Endodermal cell (in vitro differentiated cells): ENCODE data around the gene FMNL2. TPM values are rescaled to one million over a fixed set of nuclear protein-coding genes. Genes with fewer than 3 reads are reported as not detected.
A peak's percentile ranks its signal among the peaks of the same experiment; 100 is the strongest.

ENCODE experiments used
- DNase-seq: peaks from one replicate; pipeline ENCODE4 v3.0.0-alpha.2; 2017
- H3K27ac ChIP-seq: 2 replicates; pipeline ENCODE4 v1.5.1; 2013; ENCODE audit warnings: mild to moderate bottlenecking, low read depth, low read length, moderate library complexity
- H3K27me3 ChIP-seq: 2 replicates; pipeline ENCODE4 v1.6.1; 2013; ENCODE audit warnings: mild to moderate bottlenecking, low read length, moderate library complexity; ENCODE audit not compliant: insufficient read depth, control insufficient read depth, poor library complexity, severe bottlenecking
- H3K36me3 ChIP-seq: 2 replicates; pipeline ENCODE4 v1.7.0; 2013; ENCODE audit warnings: mild to moderate bottlenecking, low read length, moderate library complexity; ENCODE audit not compliant: control insufficient read depth, insufficient read depth
- H3K4me1 ChIP-seq: one replicate; pipeline ENCODE4 v1.7.0; 2013; ENCODE audit warnings: low read length; ENCODE audit not compliant: control insufficient read depth, insufficient read depth
- H3K4me3 ChIP-seq: 2 replicates; pipeline ENCODE4 v1.5.1; 2013; ENCODE audit warnings: mild to moderate bottlenecking, low read length, moderate library complexity
- H3K9ac ChIP-seq: 2 replicates; pipeline ENCODE4 v1.6.1; 2013; ENCODE audit warnings: mild to moderate bottlenecking, low read length, moderate library complexity; ENCODE audit not compliant: poor library complexity, severe bottlenecking; ENCODE audit errors: extremely low read depth
- H3K9me3 ChIP-seq: 2 replicates; pipeline ENCODE4 v1.6.1; 2013; ENCODE audit warnings: mild to moderate bottlenecking, low read length, moderate library complexity; ENCODE audit not compliant: control insufficient read depth
- H3K27ac Mint-ChIP-seq: 2 replicates; pipeline ENCODE4 v1.8.0; 2020; ENCODE audit warnings: mixed read lengths
- H3K27me3 Mint-ChIP-seq: 2 replicates; pipeline ENCODE4 v1.8.0; 2021; ENCODE audit warnings: mild to moderate bottlenecking, mixed read lengths; ENCODE audit not compliant: insufficient read depth
- H3K36me3 Mint-ChIP-seq: 2 replicates; pipeline ENCODE4 v1.8.0; 2020; ENCODE audit warnings: low read depth, mixed read lengths
- H3K4me1 Mint-ChIP-seq: 2 replicates; pipeline ENCODE4 v1.8.0; 2020; ENCODE audit warnings: mixed read lengths
- H3K4me3 Mint-ChIP-seq: 2 replicates; pipeline ENCODE4 v1.8.0; 2020; ENCODE audit warnings: mild to moderate bottlenecking, moderate library complexity, mixed read lengths
- H3K9me3 Mint-ChIP-seq: 2 replicates; pipeline ENCODE4 v1.8.0; 2020; ENCODE audit warnings: mild to moderate bottlenecking, mixed read lengths
- CTCF ChIP-seq: fragments of 200-600 bp; sonication (generic); conservative IDR thresholded peaks from 2 replicates; pipeline ENCODE4 v1.5.0; 2021; ENCODE audit warnings: antibody characterized with exemption, mild to moderate bottlenecking
- WGBS, 2 experiments: methylation state at CpG; one replicate each; pipeline versions ENCODE4 v1.1.5 to v1.1.7; 2013; ENCODE audit warnings: missing lambda C conversion rate in 2 of 2, mixed read lengths in 1 of 2; ENCODE audit not compliant: insufficient coverage in 1 of 2, insufficient read length in 1 of 2; 5-methylcytosine and 5-hydroxymethylcytosine counted together
- total RNA-seq, 2 donors: library from RNA; stranded (reverse); fragmentation: NEBNext Ultra II Directional in 1 of 2; extraction: Animal tissue kit (Norgen Biotek cat#: 25700) in 1 of 2; gene quantifications; 2 replicates in 1 of 2; 3 replicates in 1 of 2; pipeline ENCODE4 v1.2.1, GENCODE V29; 2021

Gene FMNL2
- total RNA-seq, 2 donors from 2014 or later = 49.4 to 51.8 TPM

- H3K27me3 ChIP-seq = no peaks in the 10 kb centered on the region
- Mint-ChIP-seq H3K27ac (no peak overlapping the region), H3K9me3 (no peaks in the 10 kb centered on the region), H3K4me3 (no peak overlapping the region), H3K36me3 (peaks cover 35% of the 10 kb centered on the region), H3K4me1 (peaks cover 3% of the 10 kb centered on the region), H3K27me3 (no peaks in the 10 kb centered on the region)
- no peak for DNase-seq
- H3K9ac ChIP-seq = no peak overlapping the region
- no peak for TF ChIP-seq CTCF
- no peaks in the 10 kb centered on the region for H3K4me1 ChIP-seq
- peaks cover 66% of the 10 kb centered on the region for H3K36me3 ChIP-seq
- no peak overlapping the region for H3K27ac ChIP-seq
- 97 to 100% methylated on average over 2 to 3 of the region's 3 CpGs for WGBS, 2 experiments
- no peaks in the 10 kb centered on the region for H3K9me3 ChIP-seq
- no peak overlapping the region for H3K4me3 ChIP-seq
Observed at GRCh38 chr2:152622219-152622618, 287.2 kb downstream of the FMNL2 start.

GRCh38 chr2:152623076-152623740 lies 288.2 kb downstream of the FMNL2 start:
- no peaks in the 10 kb centered on the region for H3K4me1 ChIP-seq
- Mint-ChIP-seq H3K36me3 (peaks cover 38% of the 10 kb centered on the region), H3K4me1 (peaks cover 3% of the 10 kb centered on the region), H3K4me3 (no peak overlapping the region), H3K27ac (peak overlapping the region; percentile 35), H3K9me3 (no peaks in the 10 kb centered on the region), H3K27me3 (no peaks in the 10 kb centered on the region)
- H3K4me3 ChIP-seq = no peak overlapping the region
- H3K36me3 ChIP-seq = peaks cover 64% of the 10 kb centered on the region
- no peaks in the 10 kb centered on the region for H3K27me3 ChIP-seq
- no peak for DNase-seq
- no peak overlapping the region for H3K27ac ChIP-seq
- no peak for TF ChIP-seq CTCF
- no peak overlapping the region for H3K9ac ChIP-seq
- no peaks in the 10 kb centered on the region for H3K9me3 ChIP-seq
- 78 to 98% methylated on average over 8 to 13 of the region's 13 CpGs for WGBS, 2 experiments

DNA sequence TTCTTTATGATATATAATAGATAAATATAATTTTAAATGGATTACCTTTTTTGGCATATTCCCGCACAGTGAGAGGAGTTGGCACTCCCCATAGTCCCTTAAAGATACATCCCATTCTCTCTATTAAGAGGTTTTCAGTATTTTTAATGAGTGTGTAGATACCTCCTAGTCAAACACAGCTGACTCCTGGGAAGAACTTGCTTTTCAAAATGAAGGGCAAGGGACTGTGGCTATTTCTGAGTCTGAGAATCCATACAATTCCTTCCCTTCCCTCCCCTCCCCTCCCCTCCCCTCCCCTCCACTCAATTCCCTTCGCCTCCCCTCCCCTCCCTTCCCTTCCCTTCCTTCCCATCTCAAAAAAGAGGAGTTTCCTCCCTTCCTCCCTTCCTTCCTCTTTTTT lies 288.8 kb downstream of the FMNL2 start:
- no peak overlapping the region for H3K4me3 Mint-ChIP-seq
- H3K27ac Mint-ChIP-seq = no peak overlapping the region
- H3K4me1 Mint-ChIP-seq = peaks cover 3% of the 10 kb centered on the region
- H3K27me3 Mint-ChIP-seq = no peaks in the 10 kb centered on the region
- Histone ChIP-seq H3K36me3 (peaks cover 64% of the 10 kb centered on the region), H3K9ac (no peak overlapping the region), H3K9me3 (no peaks in the 10 kb centered on the region), H3K4me3 (no peak overlapping the region), H3K27ac (no peak overlapping the region), H3K27me3 (no peaks in the 10 kb centered on the region), H3K4me1 (no peaks in the 10 kb centered on the region)
- peaks cover 39% of the 10 kb centered on the region for H3K36me3 Mint-ChIP-seq
- no peaks in the 10 kb centered on the region for H3K9me3 Mint-ChIP-seq
- TF ChIP-seq CTCF = no peak
- no CpG with 5 or more reads among the region's 2 CpGs for WGBS, 2 experiments
- DNase-seq = no peak
